Kidney (tissue), 14 donors: ENCODE results near the gene ALOX5AP. TPM values are rescaled to one million over a fixed set of nuclear protein-coding genes. Genes with fewer than 3 reads are reported as not detected.

Source experiments
- DNase-seq, 5 donors: peaks; one replicate each; pipeline ENCODE4 v3.0.0-alpha.2; 2013 to 2020
- FAIRE-seq: peaks from 2 replicates; lab custom pipeline; 2012; peaks lifted over from hg19 to GRCh38; lab: Jason Lieb, UNC
- H3K27ac ChIP-seq, 2 donors: one replicate each; pipeline ENCODE4 v1.7.0; 2013; ENCODE audit warnings: low read depth in 2 of 2, low read length in 2 of 2, inconsistent platforms in 1 of 2
- H3K27me3 ChIP-seq: one replicate; pipeline ENCODE4 v1.7.1; 2013; ENCODE audit warnings: low read length, inconsistent platforms; ENCODE audit not compliant: control insufficient read depth, insufficient read depth
- H3K36me3 ChIP-seq, 3 donors: one replicate each; pipeline versions ENCODE4 v1.7.0 to v1.7.1; 2013; ENCODE audit warnings: low read length in 3 of 3, control low read depth in 1 of 3, inconsistent platforms in 1 of 3; ENCODE audit not compliant: insufficient read depth in 3 of 3, control insufficient read depth in 2 of 3
- H3K4me1 ChIP-seq, 3 donors: one replicate each; pipeline versions ENCODE4 v1.7.0 to v1.7.1; 2013; ENCODE audit warnings: low read length in 3 of 3, inconsistent platforms in 1 of 3, low read depth in 1 of 3; ENCODE audit not compliant: control insufficient read depth in 2 of 3, insufficient read depth in 2 of 3
- H3K4me3 ChIP-seq, 3 donors: one replicate each; pipeline versions ENCODE4 v1.7.0 to v1.8.1; 2013; ENCODE audit warnings: low read length in 3 of 3, control low read depth in 1 of 3, inconsistent platforms in 1 of 3
- H3K9ac ChIP-seq, 3 donors: one replicate each; pipeline versions ENCODE4 v1.7.0 to v1.7.1; 2013; ENCODE audit warnings: low read length in 3 of 3, control low read depth in 1 of 3, inconsistent platforms in 1 of 3
- H3K9me3 ChIP-seq, 3 donors: one replicate each; pipeline versions ENCODE4 v1.7.0 to v1.7.1; 2013; ENCODE audit warnings: low read length in 3 of 3, control low read depth in 1 of 3, inconsistent platforms in 1 of 3; ENCODE audit not compliant: control insufficient read depth in 2 of 3, insufficient read depth in 1 of 3
- intact Hi-C: fragments of 100-400 bp; cut with DNase I; formaldehyde crosslinking; loops from one replicate; pipeline ENCODE4 v1.11.1; 2022
- polyA plus RNA-seq: library from polyadenylated mRNA; stranded (reverse); fragments of 350-450 nt; fragmentation: Illumina TruSeq; extraction: RNeasy Lipid Tissue Mini Kit (QIAGEN cat#74804); gene quantifications from one replicate; pipeline ENCODE4 v1.2.3, GENCODE V29; 2014; ENCODE audit warnings: low read depth, low replicate concordance; ENCODE audit not compliant: insufficient read depth
- total RNA-seq: library from RNA; stranded (reverse); fragmentation: NEBNext Ultra II Directional; extraction: Animal tissue kit (Norgen Biotek cat#: 25700); gene quantifications from one replicate; pipeline ENCODE4 v1.2.1, GENCODE V29; 2021
- TF ChIP-seq, protein P1 (sequence below): IDR thresholded peaks from 3 replicates; pipeline ENCODE4 v1.5.1; 2012; ENCODE audit warnings: mild to moderate bottlenecking, moderate library complexity, borderline replicate concordance; ENCODE audit not compliant: insufficient read depth; ENCODE audit errors: extremely low read depth
- donor health status: control.
- donor health status: control.
- donor health status: control.
- donor health status: control.
- donor health status: control.
- donor health status: DM: yes; HTN: yes; CAD: no.
- donor health status: Normal renal cell carcinoma (clear cell type).

The ALOX5AP gene
- total and polyA plus RNA-seq, 2 donors from 2014 or later, result 15.4 to 25.0 TPM

DNA sequence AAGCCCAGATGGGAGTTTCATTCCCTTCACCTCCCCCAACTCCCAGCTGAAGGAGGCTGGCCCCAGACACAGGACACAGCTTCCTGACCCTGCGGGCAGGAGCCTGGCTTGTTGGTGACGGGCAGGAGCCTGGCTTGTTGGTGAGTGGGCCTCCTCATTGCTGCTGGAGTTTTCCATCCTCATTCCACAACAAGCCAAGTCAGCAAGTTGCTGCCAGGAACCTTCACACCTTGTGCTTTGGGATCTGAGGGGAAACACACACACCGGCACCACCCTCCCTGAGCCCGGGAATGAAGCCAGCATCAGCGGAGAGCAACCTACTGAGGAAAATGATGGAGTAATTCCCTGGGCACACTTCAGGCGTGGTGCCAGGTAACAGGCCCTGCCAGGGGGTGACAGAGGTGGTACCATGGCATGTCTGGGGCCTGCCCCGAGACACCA is 74.9 kb downstream of the ALOX5AP start:
- no peak overlapping the region for H3K4me3 ChIP-seq
- no peaks in the 10 kb centered on the region for H3K36me3 ChIP-seq
- H3K9ac ChIP-seq, result no peak overlapping the region
- DNase-seq (peak in 1 of 5 donors; percentile 89), FAIRE-seq (no peak)
- TF ChIP-seq, protein P1, sequence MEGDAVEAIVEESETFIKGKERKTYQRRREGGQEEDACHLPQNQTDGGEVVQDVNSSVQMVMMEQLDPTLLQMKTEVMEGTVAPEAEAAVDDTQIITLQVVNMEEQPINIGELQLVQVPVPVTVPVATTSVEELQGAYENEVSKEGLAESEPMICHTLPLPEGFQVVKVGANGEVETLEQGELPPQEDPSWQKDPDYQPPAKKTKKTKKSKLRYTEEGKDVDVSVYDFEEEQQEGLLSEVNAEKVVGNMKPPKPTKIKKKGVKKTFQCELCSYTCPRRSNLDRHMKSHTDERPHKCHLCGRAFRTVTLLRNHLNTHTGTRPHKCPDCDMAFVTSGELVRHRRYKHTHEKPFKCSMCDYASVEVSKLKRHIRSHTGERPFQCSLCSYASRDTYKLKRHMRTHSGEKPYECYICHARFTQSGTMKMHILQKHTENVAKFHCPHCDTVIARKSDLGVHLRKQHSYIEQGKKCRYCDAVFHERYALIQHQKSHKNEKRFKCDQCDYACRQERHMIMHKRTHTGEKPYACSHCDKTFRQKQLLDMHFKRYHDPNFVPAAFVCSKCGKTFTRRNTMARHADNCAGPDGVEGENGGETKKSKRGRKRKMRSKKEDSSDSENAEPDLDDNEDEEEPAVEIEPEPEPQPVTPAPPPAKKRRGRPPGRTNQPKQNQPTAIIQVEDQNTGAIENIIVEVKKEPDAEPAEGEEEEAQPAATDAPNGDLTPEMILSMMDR, result no peak
- H3K4me1 ChIP-seq, result peaks cover 0 to 6% (median 0%) of the 10 kb centered on the region in 3 donors
- no peaks in the 10 kb centered on the region for H3K9me3 ChIP-seq
- no peak overlapping the region for H3K27ac ChIP-seq
- H3K27me3 ChIP-seq, result no peaks in the 10 kb centered on the region
- intact Hi-C loops, result no loop called here

DNA sequence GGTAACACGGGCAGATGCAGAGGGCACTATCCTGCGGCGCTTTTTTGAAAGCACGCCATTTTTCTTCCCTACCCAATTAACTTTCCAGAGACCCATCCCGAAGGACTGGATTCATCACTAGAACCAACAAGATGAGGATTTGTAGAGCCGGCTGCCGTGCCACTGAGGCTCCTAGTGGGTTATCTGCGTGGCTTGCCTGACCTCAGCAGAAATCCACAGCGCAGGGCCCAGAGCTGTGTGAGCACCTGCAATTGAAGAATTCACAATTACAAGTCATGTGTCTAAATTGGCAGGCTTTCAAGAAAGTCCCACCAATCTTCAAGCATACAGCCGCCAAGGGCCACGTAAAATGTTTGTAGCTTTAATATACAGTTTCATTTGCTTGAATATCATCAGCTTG is 75.5 kb downstream of the ALOX5AP start:
- H3K4me3 ChIP-seq, result no peak overlapping the region

More for the DNA sequence above, 75.5 kb downstream of the ALOX5AP start:
- TF ChIP-seq, protein P1, result no peak
- H3K27ac ChIP-seq, result no peak overlapping the region
- no peaks in the 10 kb centered on the region for H3K36me3 ChIP-seq
- peaks cover 0 to 6% (median 0%) of the 10 kb centered on the region in 3 donors for H3K4me1 ChIP-seq
- DNase-seq, result no peak
- no peaks in the 10 kb centered on the region for H3K9me3 ChIP-seq
- FAIRE-seq, result no peak
- no peak overlapping the region for H3K9ac ChIP-seq
- H3K27me3 ChIP-seq, result no peaks in the 10 kb centered on the region
- intact Hi-C loops, result no loop called here

Other genes starting within 250 kb of the ALOX5AP start
- gene USPL1, start 117.6 kb upstream of the ALOX5AP start, total RNA-seq, result 18.4 TPM
- 6.3 TPM for gene USPL1, start 117.6 kb upstream of the ALOX5AP start, polyA plus RNA-seq
- gene MEDAG, start 170.7 kb downstream of the ALOX5AP start, total RNA-seq, result 12.1 TPM
- 1.0 TPM for gene MEDAG, start 170.7 kb downstream of the ALOX5AP start, polyA plus RNA-seq
- gene TEX26, start 197.1 kb downstream of the ALOX5AP start, total RNA-seq, result not detected
- gene TEX26, start 197.1 kb downstream of the ALOX5AP start, polyA plus RNA-seq, result not detected